ENCODE measurements around the gene ABHD17A.

GRCh38 chr19:1912760-1913505 lies 27.6 kb upstream of the ABHD17A start:
- TF ChIP-seq EP300 (IDR thresholded peaks at IDR 0.05; ENCODE audit: borderline replicate concordance) (no peak), EGR1 (IDR thresholded peaks at IDR 0.05) (no peak)

Data from Ishikawa (cell line).